ENCODE results near the gene TRAPPC3.

Gene TRAPPC3

DNA sequence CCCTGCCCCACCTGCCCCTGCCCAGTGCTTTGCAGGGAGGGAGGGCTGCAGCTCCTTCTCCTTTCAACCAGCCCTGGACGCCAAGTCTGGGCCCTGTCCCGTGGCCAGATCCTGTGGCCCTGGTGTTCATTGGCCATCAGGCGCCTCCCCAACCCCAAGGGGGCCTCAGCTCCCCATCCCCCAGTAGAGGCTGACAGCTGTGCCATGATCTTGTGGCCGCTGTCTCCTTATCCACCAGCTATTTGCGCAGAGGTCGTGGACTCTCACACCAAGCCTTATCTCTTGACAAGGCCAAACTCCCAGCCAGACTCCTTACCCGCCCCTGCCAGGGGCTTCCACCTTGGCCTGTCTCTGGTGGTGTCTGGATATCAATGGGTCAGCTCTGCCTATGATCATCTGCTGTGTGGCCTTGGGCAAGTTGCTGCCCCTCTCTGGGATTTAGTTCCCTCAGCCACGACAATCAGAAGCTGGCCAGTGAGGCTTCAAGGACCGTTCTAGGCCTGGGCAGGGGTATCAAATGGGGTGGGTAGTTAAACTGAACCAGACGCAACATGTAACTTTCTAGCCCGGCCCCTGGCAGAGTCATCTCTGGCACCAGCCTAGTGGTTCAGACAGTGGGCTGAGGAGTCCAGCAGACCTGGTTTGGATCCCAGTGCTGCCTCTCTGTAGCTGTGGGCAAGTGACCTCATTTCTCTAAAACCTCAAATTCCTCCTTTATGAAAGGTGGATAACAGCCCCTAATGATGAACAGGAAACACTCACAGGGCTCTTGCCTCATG, 21.0 kb downstream of the TRAPPC3 start:
- Histone ChIP-seq H3K4me2 (ENCODE audit: low read length, poor library complexity, severe bottlenecking) (no peak overlapping the region), H2BK15ac (ENCODE audit: low read depth, poor library complexity, severe bottlenecking) (no peak overlapping the region), H3K23ac (ENCODE audit: low read length in 2 of 2) (no peak overlapping the region), H2BK5ac (ENCODE audit: low read depth, low read length, poor library complexity, severe bottlenecking) (no peak overlapping the region), H4K91ac (ENCODE audit: low read length) (no peak overlapping the region), H2BK120ac (ENCODE audit: low read depth, low read length) (no peak overlapping the region), H2AFZ (ENCODE audit: low read depth, low read length) (no peak overlapping the region), H3K36me3 (ENCODE audit: control insufficient read depth in 1 of 2, insufficient read depth in 2 of 2, low read depth in 1 of 2, low read length in 2 of 2) (no peaks in the 10 kb centered on the region), H3K9me3 (ENCODE audit: control insufficient read depth, low read length) (no peaks in the 10 kb centered on the region), H2AK5ac (ENCODE audit: low read length, severe bottlenecking) (peak overlapping the region; percentile 89), H3K4me3 (ENCODE audit: insufficient read depth in 1 of 2, low read depth in 1 of 2, low read length in 2 of 2) (no peak overlapping the region), H4K8ac (ENCODE audit: low read length) (no peak overlapping the region), H3K14ac (ENCODE audit: low read length in 2 of 2) (no peak overlapping the region), H3K79me1 (replicated peaks; ENCODE audit: low read length, poor library complexity, severe bottlenecking) (no peaks in the 10 kb centered on the region), H3K9ac (ENCODE audit: low read length) (no peak overlapping the region), H3K27ac (ENCODE audit: low read length, poor library complexity, severe bottlenecking) (no peak overlapping the region), H3K4me1 (ENCODE audit: control insufficient read depth, insufficient read depth, low read depth, low read length) (peaks cover 46% of the 10 kb centered on the region), H3K4ac (ENCODE audit: low read depth in 1 of 2, low read length in 2 of 2) (no peak overlapping the region), H3K18ac (ENCODE audit: low read depth in 1 of 2, low read length in 2 of 2) (no peak overlapping the region), H3K27me3 (ENCODE audit: control insufficient read depth in 1 of 2, insufficient read depth in 1 of 2, low read length in 2 of 2) (peaks cover 0 to 9% of the 10 kb centered on the region in 2 experiments), H2BK12ac (ENCODE audit: low read length in 2 of 2) (no peak overlapping the region)
- no peak for DNase-seq
- 94% methylated on average over 9 of the region's 11 CpGs for WGBS

DNA sequence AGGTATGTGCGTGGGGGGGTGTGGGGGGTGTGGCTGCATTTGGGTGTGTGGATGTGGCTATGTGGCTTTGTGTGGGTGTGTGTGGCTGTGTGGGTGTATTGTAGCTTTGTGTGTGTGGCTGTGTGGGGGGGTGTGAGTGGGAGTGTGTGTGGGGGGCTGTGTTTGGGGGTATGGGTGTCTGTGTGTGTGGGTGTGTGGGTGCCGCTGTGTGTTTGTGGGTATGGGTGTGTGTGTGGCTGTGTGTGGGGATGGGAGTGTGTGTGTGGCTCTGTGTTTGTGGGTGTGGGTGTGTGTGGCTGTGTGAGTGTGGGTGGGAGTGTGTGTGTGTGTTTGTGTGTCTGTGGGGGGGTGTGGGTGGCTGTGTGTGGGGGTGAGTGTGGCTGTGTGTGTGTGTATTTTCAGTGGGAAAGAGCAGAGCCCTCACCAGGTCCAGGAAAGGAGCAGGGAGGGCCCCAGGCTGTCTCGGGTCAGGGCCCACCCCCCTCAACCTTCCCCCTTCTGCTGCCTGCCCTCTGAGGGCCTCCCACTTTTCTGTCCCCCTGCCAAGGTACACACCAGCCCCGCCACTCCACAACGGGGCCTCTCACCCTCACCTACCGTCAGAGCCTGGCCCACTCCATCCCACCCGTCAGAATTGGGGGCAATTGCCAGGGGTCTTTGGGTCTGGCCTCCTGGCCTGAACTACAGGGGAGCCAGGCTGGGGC, 22.3 kb downstream of the TRAPPC3 start:
- no peak overlapping the region for H3K23ac ChIP-seq (ENCODE audit: low read length in 2 of 2)
- WGBS, result 85% methylated on average over 6 of the region's 7 CpGs

DNA sequence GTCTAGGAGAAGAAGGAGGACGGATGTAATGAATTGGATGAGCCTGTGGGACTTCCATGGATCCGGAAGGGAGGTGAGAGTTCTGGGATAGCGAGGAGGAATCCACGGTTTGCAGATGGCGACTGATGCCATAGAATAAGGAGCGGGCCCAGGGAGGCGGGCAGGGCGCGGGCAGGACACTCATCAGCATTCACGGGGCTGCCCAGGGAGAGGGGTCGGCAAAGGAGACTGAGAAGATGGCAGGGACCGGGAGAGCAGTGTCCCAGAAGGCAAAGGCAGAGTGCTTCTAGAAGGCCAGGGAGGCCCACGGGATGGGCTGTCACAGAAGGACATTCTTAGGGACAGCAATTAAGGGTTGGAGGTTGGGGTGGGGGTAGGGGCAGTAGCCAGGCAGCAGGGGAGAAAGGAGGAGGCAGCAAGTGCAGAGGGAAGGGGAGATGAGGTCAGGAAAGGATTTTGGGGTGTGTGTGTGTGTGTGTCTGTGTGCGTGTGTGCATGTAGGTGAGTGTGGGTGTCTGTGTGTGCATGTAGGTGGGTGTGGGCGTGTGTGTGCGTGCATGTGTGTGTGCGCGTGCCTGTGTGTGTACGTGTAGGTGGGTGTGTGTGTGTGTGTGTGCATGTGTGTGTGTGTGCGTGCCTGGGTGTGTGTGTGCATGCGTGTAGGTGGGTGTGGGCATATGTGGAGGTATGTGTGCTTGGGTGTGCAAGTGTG, 23.1 kb downstream of the TRAPPC3 start:
- Histone ChIP-seq H4K8ac (ENCODE audit: low read length) (no peak overlapping the region), H3K27ac (ENCODE audit: low read length, poor library complexity, severe bottlenecking) (no peak overlapping the region), H2BK15ac (ENCODE audit: low read depth, poor library complexity, severe bottlenecking) (no peak overlapping the region), H3K9me3 (ENCODE audit: control insufficient read depth, low read length) (no peaks in the 10 kb centered on the region), H3K9ac (ENCODE audit: low read length) (peak overlapping the region; percentile 78), H2BK5ac (ENCODE audit: low read depth, low read length, poor library complexity, severe bottlenecking) (no peak overlapping the region), H2BK12ac (ENCODE audit: low read length in 2 of 2) (no peak overlapping the region), H3K4ac (ENCODE audit: low read depth in 1 of 2, low read length in 2 of 2) (no peak overlapping the region), H2AFZ (ENCODE audit: low read depth, low read length) (no peak overlapping the region), H3K4me1 (ENCODE audit: control insufficient read depth, insufficient read depth, low read depth, low read length) (peaks cover 49% of the 10 kb centered on the region), H2AK5ac (ENCODE audit: low read length, severe bottlenecking) (no peak overlapping the region), H3K23ac (ENCODE audit: low read length in 2 of 2) (no peak overlapping the region), H3K79me1 (replicated peaks; ENCODE audit: low read length, poor library complexity, severe bottlenecking) (peaks cover 2% of the 10 kb centered on the region), H3K36me3 (ENCODE audit: control insufficient read depth in 1 of 2, insufficient read depth in 2 of 2, low read depth in 1 of 2, low read length in 2 of 2) (no peaks in the 10 kb centered on the region), H2BK120ac (ENCODE audit: low read depth, low read length) (no peak overlapping the region), H3K4me2 (ENCODE audit: low read length, poor library complexity, severe bottlenecking) (no peak overlapping the region), H3K4me3 (ENCODE audit: insufficient read depth in 1 of 2, low read depth in 1 of 2, low read length in 2 of 2) (peak overlapping the region in 1 of 2 experiments; percentile 75), H4K91ac (ENCODE audit: low read length) (peak overlapping the region; percentile 35), H3K18ac (ENCODE audit: low read depth in 1 of 2, low read length in 2 of 2) (peak overlapping the region in 1 of 2 experiments; percentile 49), H3K27me3 (ENCODE audit: control insufficient read depth in 1 of 2, insufficient read depth in 1 of 2, low read length in 2 of 2) (peaks cover 0 to 9% of the 10 kb centered on the region in 2 experiments), H3K14ac (ENCODE audit: low read length in 2 of 2) (peak overlapping the region in 1 of 2 experiments; percentile 2)
- WGBS, result 81% methylated on average over 21 of the region's 21 CpGs
- DNase-seq, result no peak

More for the DNA sequence above, 22.3 kb downstream of the TRAPPC3 start:
- no peak overlapping the region for H3K4ac ChIP-seq (ENCODE audit: low read depth in 1 of 2, low read length in 2 of 2)
- peak overlapping the region in 1 of 2 experiments; percentile 53 for H3K14ac ChIP-seq (ENCODE audit: low read length in 2 of 2)
- H2AK5ac ChIP-seq (ENCODE audit: low read length, severe bottlenecking), result peak overlapping the region; percentile 37
- H2BK5ac ChIP-seq (ENCODE audit: low read depth, low read length, poor library complexity, severe bottlenecking), result no peak overlapping the region
- H3K36me3 ChIP-seq (ENCODE audit: control insufficient read depth in 1 of 2, insufficient read depth in 2 of 2, low read depth in 1 of 2, low read length in 2 of 2), result no peaks in the 10 kb centered on the region
- peaks cover 0 to 9% of the 10 kb centered on the region in 2 experiments for H3K27me3 ChIP-seq (ENCODE audit: control insufficient read depth in 1 of 2, insufficient read depth in 1 of 2, low read length in 2 of 2)
- no peak overlapping the region for H4K8ac ChIP-seq (ENCODE audit: low read length)
- no peak overlapping the region for H2BK120ac ChIP-seq (ENCODE audit: low read depth, low read length)
- no peak overlapping the region for H3K27ac ChIP-seq (ENCODE audit: low read length, poor library complexity, severe bottlenecking)
- no peak for DNase-seq
- peaks cover 49% of the 10 kb centered on the region for H3K4me1 ChIP-seq (ENCODE audit: control insufficient read depth, insufficient read depth, low read depth, low read length)
- H3K4me3 ChIP-seq (ENCODE audit: insufficient read depth in 1 of 2, low read depth in 1 of 2, low read length in 2 of 2), result no peak overlapping the region
- H3K9me3 ChIP-seq (ENCODE audit: control insufficient read depth, low read length), result no peaks in the 10 kb centered on the region
- no peak overlapping the region for H2AFZ ChIP-seq (ENCODE audit: low read depth, low read length)
- no peak overlapping the region for H2BK15ac ChIP-seq (ENCODE audit: low read depth, poor library complexity, severe bottlenecking)
- no peak overlapping the region for H4K91ac ChIP-seq (ENCODE audit: low read length)
- H3K9ac ChIP-seq (ENCODE audit: low read length), result no peak overlapping the region
- no peak overlapping the region for H3K4me2 ChIP-seq (ENCODE audit: low read length, poor library complexity, severe bottlenecking)
- H3K18ac ChIP-seq (ENCODE audit: low read depth in 1 of 2, low read length in 2 of 2), result no peak overlapping the region
- H3K79me1 ChIP-seq (replicated peaks; ENCODE audit: low read length, poor library complexity, severe bottlenecking), result peaks cover 2% of the 10 kb centered on the region
- H2BK12ac ChIP-seq (ENCODE audit: low read length in 2 of 2), result no peak overlapping the region

All from mesenchymal stem cell (in vitro differentiated cells and primary cell).